SK-MEL-5 (cell line): ENCODE results near the gene MSX1. TPM values are rescaled to one million over a fixed set of nuclear protein-coding genes. Genes with fewer than 3 reads are reported as not detected.

Source experiments
- DNase-seq: peaks from one replicate; pipeline ENCODE4 v3.0.0-alpha.2; 2016; ENCODE audit warnings: low read depth, low spot score
- in situ Hi-C: cut with HindIII; loops from 2 replicates; pipeline ENCODE4 v1.10.0; 2016; ENCODE audit warnings: low sequenced_read_pairs, high pct_unique_total_duplicates, low pct_unique_long_range_greater_than_20kb
- total RNA-seq: library from RNA; depleted of rRNA; stranded (reverse); fragments of >200 nt; shearing (Covaris generic); gene quantifications from 2 replicates; pipeline ENCODE4 v1.2.3, GENCODE V29; 2014; rRNA removed

The MSX1 gene
- total RNA-seq, 1 experiment from 2014 or later = 4.5 TPM

GRCh38 chr4:4875611-4876010, 16.1 kb downstream of the MSX1 start:
- no peak for DNase-seq
- in situ Hi-C loops = no loop called here

- in situ Hi-C loops = no loop called here
- no peak for DNase-seq
These were observed 17.6 kb downstream of the MSX1 start for GRCh38 chr4:4876945-4877661.

- DNase-seq = peak; percentile 24
- in situ Hi-C loops = no loop called here
These were observed 21.0 kb downstream of the MSX1 start for GRCh38 chr4:4880492-4880891.

GRCh38 chr4:4881432-4881831, 22.0 kb downstream of the MSX1 start:
- in situ Hi-C loops = no loop called here
- DNase-seq = no peak

GRCh38 chr4:4884611-4885010, 25.1 kb downstream of the MSX1 start:
- no peak for DNase-seq
- in situ Hi-C loops = no loop called here

- in situ Hi-C loops = no loop called here
- DNase-seq = no peak
These were observed 28.0 kb downstream of the MSX1 start for GRCh38 chr4:4887426-4887825.

GRCh38 chr4:4888695-4889094, 29.2 kb downstream of the MSX1 start:
- DNase-seq = no peak
- in situ Hi-C loops = no loop called here

GRCh38 chr4:4889781-4890180, 30.3 kb downstream of the MSX1 start:
- in situ Hi-C loops = no loop called here
- DNase-seq = no peak

- DNase-seq = no peak
- in situ Hi-C loops = no loop called here
These were observed 31.2 kb downstream of the MSX1 start for GRCh38 chr4:4890574-4891255.

- in situ Hi-C loops = no loop called here
- no peak for DNase-seq
These were observed 34.3 kb downstream of the MSX1 start for GRCh38 chr4:4893721-4894120.

- in situ Hi-C loops = no loop called here
- no peak for DNase-seq
These were observed 39.9 kb downstream of the MSX1 start for GRCh38 chr4:4899202-4899925.

- DNase-seq = no peak
- in situ Hi-C loops = no loop called here
These were observed 42.4 kb downstream of the MSX1 start for GRCh38 chr4:4901877-4902276.

GRCh38 chr4:4912155-4912554, 52.7 kb downstream of the MSX1 start:
- in situ Hi-C loops = no loop called here
- no peak for DNase-seq

- in situ Hi-C loops = no loop called here
- no peak for DNase-seq
These were observed 53.7 kb downstream of the MSX1 start for GRCh38 chr4:4913147-4913561.

Other genes starting within 250 kb of the MSX1 start
- gene CYTL1, start 159.8 kb downstream of the MSX1 start, total RNA-seq = 0.35 TPM in 1 of 2 replicates, not detected in the other
- 3.1 and 3.7 TPM in 2 replicates for gene STK32B, start 191.8 kb downstream of the MSX1 start, total RNA-seq